Measurements from ENCODE around the gene LIN52.

GRCh38 chr14:74211945-74212580 lies 127.3 kb downstream of the LIN52 start:
- TF ChIP-seq CTCF (IDR thresholded peaks at IDR 0.05) = no peak
- TF ChIP-seq POLR2A (IDR thresholded peaks at IDR 0.05) = no peak
- no peak for TF ChIP-seq POLR2AphosphoS5 (IDR thresholded peaks at IDR 0.05)

Measured in breast epithelium (tissue), 3 donors.